Measurements from ENCODE around the gene AKAP11. TPM values are rescaled to one million over a fixed set of nuclear protein-coding genes. Genes with fewer than 3 reads are reported as not detected.

The AKAP11 gene
- total and polyA plus RNA-seq, 9 of the 15 experiments (the other 6 are each of a cell fraction or from before 2014, with no cell fraction given) = 2.2 to 31.3 (median 10.9) TPM

DNA sequence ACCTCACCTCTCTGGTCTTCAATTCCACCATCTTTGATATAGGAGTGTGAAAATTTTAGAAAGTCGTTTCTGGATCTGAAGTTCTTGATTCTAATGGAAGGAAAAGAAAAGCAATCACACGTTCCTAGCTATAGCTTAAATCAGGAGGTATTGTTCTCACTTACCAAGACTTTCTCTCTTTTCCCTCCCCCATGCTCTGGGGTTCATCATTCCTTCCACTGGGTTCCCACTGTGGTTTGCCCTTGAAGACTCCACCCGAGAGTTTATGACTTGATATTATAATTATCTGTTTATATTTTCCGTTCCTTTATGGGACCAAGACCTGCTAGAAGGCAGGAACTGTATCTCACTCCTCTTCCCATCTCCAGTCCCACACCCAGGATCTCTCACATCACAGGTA, 76.6 kb downstream of the AKAP11 start:
- H2AFZ ChIP-seq (ENCODE audit: low read depth, low read length) = no peak overlapping the region
- no peak overlapping the region for H3K4me2 ChIP-seq (ENCODE audit: insufficient read depth, low read length)
- peaks cover 2 to 10% of the 10 kb centered on the region in 2 experiments; a peak in 3 of 5 replicates for H3K27me3 ChIP-seq (ENCODE audit: control insufficient read depth in 2 of 2, insufficient read depth in 2 of 2, low read length in 2 of 2)
- BruUV-seq (replicated peaks) = no TSS peak
- ChIA-PET CTCF (ENCODE audit: low intra/inter-chr PET ratio) (no interaction called here), POLR2A (no interaction called here)
- no peak overlapping the region for H3K9ac ChIP-seq (ENCODE audit: insufficient read depth in 1 of 2, low read depth in 2 of 2, low read length in 2 of 2)
- in situ Hi-C loops (cut with MboI) (no loop called here), intact Hi-C loops (cut with micrococcal nuclease) (no loop called here)
- no peaks in the 10 kb centered on the region for H3K9me3 ChIP-seq (replicated peaks; ENCODE audit: control insufficient read depth, insufficient read depth, low read depth, low read length)
- no peak overlapping the region for H3K27ac ChIP-seq (ENCODE audit: extremely low read depth, low read depth, low read length)
- H3K36me3 ChIP-seq (ENCODE audit: control insufficient read depth, insufficient read depth, low read length) = no peaks in the 10 kb centered on the region
- TF ChIP-seq CBX3 (IDR thresholded peaks at IDR 0.05; ENCODE audit: borderline replicate concordance in 1 of 2, low read length in 2 of 2) = no peak
- no peaks in the 10 kb centered on the region for H3K79me2 ChIP-seq (ENCODE audit: control insufficient read depth, insufficient read depth, low read length)
- no peak for FAIRE-seq
- WGBS (ENCODE audit: insufficient coverage, low coverage, missing lambda C conversion rate) = 0% methylated on average over 4 of the region's 4 CpGs
- H4K20me1 ChIP-seq (replicated peaks; ENCODE audit: control insufficient read depth, insufficient read depth, low read length) = no peaks in the 10 kb centered on the region
- H3K4me1 ChIP-seq (replicated peaks in 1 of 2; ENCODE audit: control insufficient read depth in 2 of 2, insufficient read depth in 2 of 2, low read length in 2 of 2) = no peaks in the 10 kb centered on the region
- H3K9me1 ChIP-seq (ENCODE audit: control insufficient read depth, insufficient read depth, low read length) = no peaks in the 10 kb centered on the region
- no peak for ATAC-seq
- no peak for DNase-seq (ENCODE audit: extremely low read depth in 1 of 4, low spot score in 3 of 4)
- no peak overlapping the region for H3K4me3 ChIP-seq

- ATAC-seq (no peak), DNase-seq (ENCODE audit: extremely low read depth in 1 of 4, low spot score in 3 of 4) (no peak), FAIRE-seq (no peak)
- no peaks in the 10 kb centered on the region for H3K9me3 ChIP-seq (replicated peaks; ENCODE audit: control insufficient read depth, insufficient read depth, low read depth, low read length)
- intact Hi-C loops (cut with micrococcal nuclease) = no loop called here
- H3K79me2 ChIP-seq (ENCODE audit: control insufficient read depth, insufficient read depth, low read length) = no peaks in the 10 kb centered on the region
- peaks cover 2 to 10% of the 10 kb centered on the region in 2 experiments; a peak in 3 of 5 replicates for H3K27me3 ChIP-seq (ENCODE audit: control insufficient read depth in 2 of 2, insufficient read depth in 2 of 2, low read length in 2 of 2)
- ChIA-PET POLR2A (no interaction called here), CTCF (ENCODE audit: low intra/inter-chr PET ratio) (no interaction called here)
- no peaks in the 10 kb centered on the region for H3K9me1 ChIP-seq (ENCODE audit: control insufficient read depth, insufficient read depth, low read length)
- H3K4me1 ChIP-seq (replicated peaks in 1 of 2; ENCODE audit: control insufficient read depth in 2 of 2, insufficient read depth in 2 of 2, low read length in 2 of 2) = no peaks in the 10 kb centered on the region
- BruUV-seq (replicated peaks) = no TSS peak
- H3K27ac ChIP-seq (ENCODE audit: extremely low read depth, low read depth, low read length) = no peak overlapping the region
- H3K9ac ChIP-seq (ENCODE audit: insufficient read depth in 1 of 2, low read depth in 2 of 2, low read length in 2 of 2) = no peak overlapping the region
- WGBS (ENCODE audit: insufficient coverage, low coverage, missing lambda C conversion rate) = 4% methylated on average over 4 of the region's 4 CpGs
- H3K36me3 ChIP-seq (ENCODE audit: control insufficient read depth, insufficient read depth, low read length) = no peaks in the 10 kb centered on the region
- H3K4me2 ChIP-seq (ENCODE audit: insufficient read depth, low read length) = no peak overlapping the region
- in situ Hi-C loops (cut with MboI) = no loop called here
- no peak overlapping the region for H3K4me3 ChIP-seq
- no peak overlapping the region for H2AFZ ChIP-seq (ENCODE audit: low read depth, low read length)
- H4K20me1 ChIP-seq (replicated peaks; ENCODE audit: control insufficient read depth, insufficient read depth, low read length) = no peaks in the 10 kb centered on the region
- TF ChIP-seq KLF13 (tag; IDR thresholded peaks at IDR 0.05; ENCODE audit: borderline replicate concordance, low read depth) (no peak), MAFF (IDR thresholded peaks at IDR 0.05; ENCODE audit: low read length) (no peak), DNMT1 (IDR thresholded peaks at IDR 0.05) (no peak), NR4A1 (CRISPR knock-in tag; IDR thresholded peaks at IDR 0.05) (no peak), NR4A1 (tag; IDR thresholded peaks at IDR 0.05) (no peak), CHD2 (IDR thresholded peaks at IDR 0.05; ENCODE audit: low read depth, low read length) (no peak), TEAD4 (IDR thresholded peaks at IDR 0.05; ENCODE audit: low read length) (no peak), TEAD4 (CRISPR knock-in tag; IDR thresholded peaks at IDR 0.05; ENCODE audit: borderline replicate concordance) (no peak), ZNF124 (CRISPR knock-in tag; IDR thresholded peaks at IDR 0.05) (no peak), MCM3 (IDR thresholded peaks at IDR 0.05) (no peak)
- TF ChIP-seq, protein P1, sequence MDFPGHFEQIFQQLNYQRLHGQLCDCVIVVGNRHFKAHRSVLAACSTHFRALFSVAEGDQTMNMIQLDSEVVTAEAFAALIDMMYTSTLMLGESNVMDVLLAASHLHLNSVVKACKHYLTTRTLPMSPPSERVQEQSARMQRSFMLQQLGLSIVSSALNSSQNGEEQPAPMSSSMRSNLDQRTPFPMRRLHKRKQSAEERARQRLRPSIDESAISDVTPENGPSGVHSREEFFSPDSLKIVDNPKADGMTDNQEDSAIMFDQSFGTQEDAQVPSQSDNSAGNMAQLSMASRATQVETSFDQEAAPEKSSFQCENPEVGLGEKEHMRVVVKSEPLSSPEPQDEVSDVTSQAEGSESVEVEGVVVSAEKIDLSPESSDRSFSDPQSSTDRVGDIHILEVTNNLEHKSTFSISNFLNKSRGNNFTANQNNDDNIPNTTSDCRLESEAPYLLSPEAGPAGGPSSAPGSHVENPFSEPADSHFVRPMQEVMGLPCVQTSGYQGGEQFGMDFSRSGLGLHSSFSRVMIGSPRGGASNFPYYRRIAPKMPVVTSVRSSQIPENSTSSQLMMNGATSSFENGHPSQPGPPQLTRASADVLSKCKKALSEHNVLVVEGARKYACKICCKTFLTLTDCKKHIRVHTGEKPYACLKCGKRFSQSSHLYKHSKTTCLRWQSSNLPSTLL (IDR thresholded peaks at IDR 0.05) = no peak
- TF ChIP-seq, protein P2, sequence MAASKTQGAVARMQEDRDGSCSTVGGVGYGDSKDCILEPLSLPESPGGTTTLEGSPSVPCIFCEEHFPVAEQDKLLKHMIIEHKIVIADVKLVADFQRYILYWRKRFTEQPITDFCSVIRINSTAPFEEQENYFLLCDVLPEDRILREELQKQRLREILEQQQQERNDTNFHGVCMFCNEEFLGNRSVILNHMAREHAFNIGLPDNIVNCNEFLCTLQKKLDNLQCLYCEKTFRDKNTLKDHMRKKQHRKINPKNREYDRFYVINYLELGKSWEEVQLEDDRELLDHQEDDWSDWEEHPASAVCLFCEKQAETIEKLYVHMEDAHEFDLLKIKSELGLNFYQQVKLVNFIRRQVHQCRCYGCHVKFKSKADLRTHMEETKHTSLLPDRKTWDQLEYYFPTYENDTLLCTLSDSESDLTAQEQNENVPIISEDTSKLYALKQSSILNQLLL (CRISPR knock-in tag; IDR thresholded peaks at IDR 0.05; ENCODE audit: borderline replicate concordance) = no peak
- TF ChIP-seq, protein P3, sequence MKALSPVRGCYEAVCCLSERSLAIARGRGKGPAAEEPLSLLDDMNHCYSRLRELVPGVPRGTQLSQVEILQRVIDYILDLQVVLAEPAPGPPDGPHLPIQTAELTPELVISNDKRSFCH (CRISPR knock-in tag; IDR thresholded peaks at IDR 0.05) = no peak
- TF ChIP-seq, protein P3 (tag; IDR thresholded peaks at IDR 0.05) = no peak
Measured at GRCh38 chr13:42350141-42350540, 78.2 kb downstream of the AKAP11 start.

Measured in K562 (cell line).